Neural crest cell (in vitro differentiated cells): Measurements from ENCODE around the gene ELOA. TPM values are rescaled to one million over a fixed set of nuclear protein-coding genes. Genes with fewer than 3 reads are reported as not detected.

Source experiments
- DNase-seq: peaks from one replicate; pipeline ENCODE4 v3.0.0; 2021; ENCODE audit warnings: low read depth, mixed read lengths, low spot score
- H3K27ac Mint-ChIP-seq: one replicate; pipeline ENCODE4 v1.8.0; 2021; ENCODE audit warnings: mild to moderate bottlenecking, mixed read lengths; ENCODE audit not compliant: unreplicated experiment
- H3K27me3 Mint-ChIP-seq: 2 replicates; pipeline ENCODE4 v1.8.0; 2021; ENCODE audit warnings: low read depth, mild to moderate bottlenecking, mixed read lengths
- H3K36me3 Mint-ChIP-seq: 2 replicates; pipeline ENCODE4 v1.8.0; 2021; ENCODE audit warnings: low read depth, mild to moderate bottlenecking, mixed read lengths
- H3K4me1 Mint-ChIP-seq: 2 replicates; pipeline ENCODE4 v1.8.0; 2021; ENCODE audit warnings: mixed read lengths
- H3K4me3 Mint-ChIP-seq: one replicate; pipeline ENCODE4 v1.8.0; 2021; ENCODE audit warnings: mild to moderate bottlenecking, mixed read lengths
- H3K9me3 Mint-ChIP-seq: 2 replicates; pipeline ENCODE4 v1.8.0; 2021; ENCODE audit warnings: mixed read lengths
- total RNA-seq: library from RNA; stranded (reverse); gene quantifications from 2 replicates; pipeline ENCODE4 v1.2.1, GENCODE V29; 2021
- TF ChIP-seq, protein P1 (sequence below): fragments of 200-600 bp; sonication (generic); conservative IDR thresholded peaks from 2 replicates; pipeline ENCODE4 v1.5.0; 2021; ENCODE audit warnings: antibody characterized with exemption, mild to moderate bottlenecking

The ELOA gene
- total RNA-seq, 1 donor from 2014 or later = 45.8 TPM

DNA sequence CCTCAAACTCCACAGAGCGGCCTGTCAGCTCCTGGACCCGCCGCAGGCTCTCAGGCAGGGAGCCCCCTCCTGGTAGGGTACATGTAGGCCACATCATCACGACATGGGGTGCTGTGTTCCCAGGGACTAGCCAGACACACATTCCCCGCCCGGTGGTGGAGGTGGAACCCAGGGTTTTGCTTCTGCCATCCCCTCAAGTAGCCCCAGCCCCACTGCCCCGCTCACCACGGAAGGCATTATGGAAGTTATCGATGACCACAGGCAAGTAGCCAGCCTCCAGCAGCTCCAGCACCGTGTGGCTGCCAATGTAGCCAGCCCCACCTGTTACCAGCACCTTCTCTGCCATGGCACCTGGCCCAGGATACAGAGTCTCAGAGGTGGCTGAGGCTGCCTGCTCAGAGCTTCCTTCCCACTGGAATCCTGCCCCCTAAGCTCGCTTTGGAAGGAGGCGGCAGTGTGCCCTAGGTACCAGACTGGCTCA lies 55.4 kb downstream of the ELOA start:
- H3K27me3 Mint-ChIP-seq = peaks cover 2% of the 10 kb centered on the region
- TF ChIP-seq, protein P1, sequence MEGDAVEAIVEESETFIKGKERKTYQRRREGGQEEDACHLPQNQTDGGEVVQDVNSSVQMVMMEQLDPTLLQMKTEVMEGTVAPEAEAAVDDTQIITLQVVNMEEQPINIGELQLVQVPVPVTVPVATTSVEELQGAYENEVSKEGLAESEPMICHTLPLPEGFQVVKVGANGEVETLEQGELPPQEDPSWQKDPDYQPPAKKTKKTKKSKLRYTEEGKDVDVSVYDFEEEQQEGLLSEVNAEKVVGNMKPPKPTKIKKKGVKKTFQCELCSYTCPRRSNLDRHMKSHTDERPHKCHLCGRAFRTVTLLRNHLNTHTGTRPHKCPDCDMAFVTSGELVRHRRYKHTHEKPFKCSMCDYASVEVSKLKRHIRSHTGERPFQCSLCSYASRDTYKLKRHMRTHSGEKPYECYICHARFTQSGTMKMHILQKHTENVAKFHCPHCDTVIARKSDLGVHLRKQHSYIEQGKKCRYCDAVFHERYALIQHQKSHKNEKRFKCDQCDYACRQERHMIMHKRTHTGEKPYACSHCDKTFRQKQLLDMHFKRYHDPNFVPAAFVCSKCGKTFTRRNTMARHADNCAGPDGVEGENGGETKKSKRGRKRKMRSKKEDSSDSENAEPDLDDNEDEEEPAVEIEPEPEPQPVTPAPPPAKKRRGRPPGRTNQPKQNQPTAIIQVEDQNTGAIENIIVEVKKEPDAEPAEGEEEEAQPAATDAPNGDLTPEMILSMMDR = peak; percentile 18
- no peak for DNase-seq
- no peaks in the 10 kb centered on the region for H3K9me3 Mint-ChIP-seq
- no peak overlapping the region for H3K27ac Mint-ChIP-seq
- H3K36me3 Mint-ChIP-seq = no peaks in the 10 kb centered on the region
- peak overlapping the region; percentile 97 for H3K4me3 Mint-ChIP-seq
- H3K4me1 Mint-ChIP-seq = peaks cover 11% of the 10 kb centered on the region

DNA sequence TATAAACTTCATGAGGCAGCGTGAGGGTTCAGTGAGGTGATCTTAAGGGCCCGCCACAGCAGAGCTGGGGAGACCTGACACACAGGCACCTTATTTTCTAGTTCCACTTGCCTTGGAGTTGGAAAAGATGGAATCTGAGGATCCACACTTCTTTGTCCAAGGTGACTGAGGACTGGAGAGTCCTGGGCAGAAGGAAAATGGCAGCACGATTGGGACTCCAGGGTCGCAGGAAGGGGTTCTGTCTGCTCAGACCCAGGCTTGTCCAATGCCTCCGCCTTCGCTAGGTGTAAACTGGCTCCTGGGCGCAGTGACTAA lies 55.9 kb downstream of the ELOA start:
- Mint-ChIP-seq H3K27ac (no peak overlapping the region), H3K36me3 (no peaks in the 10 kb centered on the region), H3K4me3 (peak overlapping the region; percentile 97), H3K9me3 (no peaks in the 10 kb centered on the region), H3K4me1 (peaks cover 17% of the 10 kb centered on the region), H3K27me3 (peaks cover 2% of the 10 kb centered on the region)
- TF ChIP-seq, protein P1 = no peak
- no peak for DNase-seq

DNA sequence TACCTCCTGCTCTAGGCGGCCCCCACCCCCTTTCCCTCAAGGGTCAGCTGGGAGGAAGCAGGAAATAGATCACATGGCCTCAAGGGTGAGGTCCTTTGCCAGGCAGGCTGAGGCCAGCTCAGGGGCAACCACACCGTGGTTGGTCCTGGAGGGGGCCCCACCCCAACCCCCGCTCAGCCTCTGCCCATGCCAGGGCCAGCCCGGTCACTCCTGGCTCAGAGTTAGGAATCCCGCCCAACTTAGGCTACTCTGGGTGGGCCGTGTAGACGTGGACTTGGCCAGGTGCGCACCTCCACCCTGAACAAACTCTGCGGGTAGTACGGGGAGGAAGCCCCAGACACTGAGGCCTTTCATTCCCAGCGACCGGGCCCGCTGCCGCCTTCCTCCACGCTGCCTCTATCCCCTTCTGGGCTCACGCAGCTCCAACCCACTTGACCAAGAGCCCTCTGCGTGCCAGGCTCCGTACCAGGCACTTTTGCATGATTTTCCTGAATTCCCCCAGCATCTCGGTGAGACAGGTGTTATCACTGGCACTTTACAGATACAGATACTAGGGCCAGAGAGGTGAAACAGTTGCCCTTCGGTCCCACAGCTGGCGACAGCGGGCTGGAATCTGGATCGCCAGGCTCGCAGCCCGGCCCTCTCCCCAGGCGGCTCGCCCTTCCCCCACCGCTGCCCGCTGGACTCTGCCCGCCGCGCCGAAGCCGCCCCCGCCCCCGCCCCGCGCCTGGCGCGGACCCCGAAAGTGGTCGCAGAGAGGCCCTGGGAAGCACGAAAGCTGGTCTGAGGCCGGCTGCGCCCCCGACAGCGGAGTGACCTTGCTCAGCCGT lies 56.5 kb downstream of the ELOA start:
- no peak for DNase-seq
- Mint-ChIP-seq H3K36me3 (no peaks in the 10 kb centered on the region), H3K27ac (peak overlapping the region; percentile 97), H3K9me3 (no peaks in the 10 kb centered on the region), H3K4me1 (peaks cover 18% of the 10 kb centered on the region), H3K27me3 (peaks cover 2% of the 10 kb centered on the region), H3K4me3 (peak overlapping the region; percentile 97)
- TF ChIP-seq, protein P1 = no peak

DNA sequence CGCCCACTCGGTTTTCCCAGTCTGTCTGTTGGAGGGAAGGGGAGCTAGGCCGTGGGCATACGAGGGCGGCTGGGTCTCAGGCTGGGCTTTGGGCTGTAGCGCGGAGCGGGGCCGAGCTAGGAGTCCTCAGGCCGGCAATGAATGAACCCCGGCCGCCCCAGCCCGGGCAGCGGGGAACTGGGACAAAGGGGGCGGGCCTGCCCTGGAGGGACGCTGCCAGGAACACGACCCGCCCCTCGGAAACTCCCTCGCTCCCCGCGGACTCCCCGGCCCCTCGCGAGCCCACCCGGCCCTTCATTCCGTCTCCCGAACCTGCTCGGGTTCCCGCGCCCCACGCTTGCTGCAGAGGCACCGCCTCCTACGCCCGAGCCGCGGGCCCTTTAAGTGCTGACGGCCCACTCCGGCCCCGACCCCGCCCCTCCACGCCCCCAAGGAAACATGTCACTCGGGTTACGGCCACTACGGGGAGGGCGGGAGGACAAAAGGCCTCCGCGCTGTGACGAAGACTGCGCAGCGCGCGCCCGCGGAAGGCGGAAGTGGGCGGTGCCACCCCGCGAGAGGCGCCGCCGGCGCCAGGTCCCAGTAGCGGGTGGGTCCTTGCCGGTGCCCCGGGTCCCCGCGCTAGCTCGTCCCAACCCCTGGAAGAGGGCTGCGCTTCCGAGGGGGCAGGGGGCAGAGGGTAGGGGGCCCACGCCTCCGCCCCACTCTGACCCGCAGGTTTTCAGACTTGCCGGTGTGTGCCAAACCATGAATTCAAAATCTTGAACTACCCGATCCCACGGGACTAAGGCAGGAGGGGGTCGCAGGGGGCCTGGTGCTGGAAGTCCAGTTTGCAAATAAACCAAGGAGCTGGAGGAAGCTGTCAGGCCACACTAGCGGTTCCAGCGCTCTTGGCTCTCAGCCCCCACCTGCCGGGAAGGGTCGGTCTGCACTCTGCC lies 57.4 kb downstream of the ELOA start, which contains the start of gene GALE:
GALE (minus strand) TSS at position 355 of the 938 bp plus-strand sequence. CDS start 1,747 bp downstream, outside the sequence.
- DNase-seq = peak; percentile 78
- H3K27ac Mint-ChIP-seq = peak within 1 kb of the TSS; percentile 97
- H3K4me3 Mint-ChIP-seq = peak within 1 kb of the TSS; percentile 97
- no peaks in the 10 kb centered on the region for H3K36me3 Mint-ChIP-seq
- H3K4me1 Mint-ChIP-seq = peaks cover 18% of the 10 kb centered on the region
- H3K9me3 Mint-ChIP-seq = no peaks in the 10 kb centered on the region
- H3K27me3 Mint-ChIP-seq = peaks cover 2% of the 10 kb centered on the region
- TF ChIP-seq, protein P1 = no peak

DNA sequence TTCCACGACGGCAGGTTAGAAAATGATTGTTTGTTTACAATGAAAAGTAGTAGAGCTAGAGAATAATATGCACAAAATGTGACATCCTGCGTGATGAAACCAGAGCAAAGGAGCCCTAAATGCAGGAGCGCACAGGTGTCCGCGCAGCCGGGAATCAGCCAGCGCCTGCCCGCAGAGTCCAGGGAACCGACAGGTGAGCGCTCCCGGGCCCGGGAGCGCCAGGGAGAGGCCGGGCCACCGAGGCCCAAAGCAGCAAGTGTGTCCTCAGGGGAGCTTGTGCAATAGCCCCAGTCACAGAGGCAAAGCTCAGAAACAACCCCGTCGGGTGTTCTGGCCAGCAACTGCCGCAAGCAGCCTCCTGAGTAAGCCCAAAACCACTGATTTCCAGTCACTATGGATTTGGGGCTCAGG lies 58.1 kb downstream of the ELOA start:
- DNase-seq = no peak
- no peaks in the 10 kb centered on the region for H3K9me3 Mint-ChIP-seq
- no peaks in the 10 kb centered on the region for H3K36me3 Mint-ChIP-seq
- H3K4me3 Mint-ChIP-seq = peak overlapping the region; percentile 97
- TF ChIP-seq, protein P1 = no peak
- H3K27ac Mint-ChIP-seq = peak overlapping the region; percentile 71
- H3K27me3 Mint-ChIP-seq = peaks cover 2% of the 10 kb centered on the region
- H3K4me1 Mint-ChIP-seq = peaks cover 18% of the 10 kb centered on the region
